Glutamatergic neuron (in vitro differentiated cells): ENCODE measurements around the gene SGCD. TPM values are rescaled to one million over a fixed set of nuclear protein-coding genes. Genes with fewer than 3 reads are reported as not detected.

ENCODE experiments used
- DNase-seq: peaks from one replicate; pipeline ENCODE4 v3.0.0; 2022
- H3K27ac Mint-ChIP-seq: one replicate; pipeline ENCODE4 v1.8.0; 2020; ENCODE audit warnings: mild to moderate bottlenecking, mixed read lengths, inconsistent platforms; ENCODE audit not compliant: unreplicated experiment
- H3K27me3 Mint-ChIP-seq: one replicate; pipeline ENCODE4 v1.8.0; 2020; ENCODE audit warnings: mild to moderate bottlenecking, moderate library complexity, mixed read lengths, inconsistent platforms; ENCODE audit not compliant: unreplicated experiment
- H3K36me3 Mint-ChIP-seq: one replicate; pipeline ENCODE4 v1.8.0; 2020; ENCODE audit warnings: mild to moderate bottlenecking, mixed read lengths, inconsistent platforms; ENCODE audit not compliant: unreplicated experiment
- H3K4me1 Mint-ChIP-seq: one replicate; pipeline ENCODE4 v1.8.0; 2020; ENCODE audit warnings: mild to moderate bottlenecking, low read depth, mixed read lengths, inconsistent platforms; ENCODE audit not compliant: unreplicated experiment
- H3K4me3 Mint-ChIP-seq: one replicate; pipeline ENCODE4 v1.8.0; 2020; ENCODE audit warnings: mild to moderate bottlenecking, mixed read lengths, inconsistent platforms; ENCODE audit not compliant: unreplicated experiment
- H3K9me3 Mint-ChIP-seq: one replicate; pipeline ENCODE4 v1.8.0; 2020; ENCODE audit warnings: mild to moderate bottlenecking, moderate library complexity, mixed read lengths, inconsistent platforms; ENCODE audit not compliant: unreplicated experiment
- CTCF ChIP-seq: fragments of 200-600 bp; sonication (generic); IDR thresholded peaks from one replicate; pipeline ENCODE4 v1.5.0; 2021; ENCODE audit not compliant: partially characterized antibody, unreplicated experiment
- total RNA-seq: library from RNA; stranded (reverse); fragmentation: NEBNext Ultra II Directional; extraction: Animal tissue kit (Norgen Biotek cat#: 25700); gene quantifications from one replicate; pipeline ENCODE4 v1.2.1, GENCODE V29; 2021; ENCODE audit not compliant: unreplicated experiment

The SGCD gene
- total RNA-seq, 1 donor from 2014 or later: 0.20 TPM

- peaks cover 2% of the 10 kb centered on the region for H3K9me3 Mint-ChIP-seq
- no peak for TF ChIP-seq CTCF
- H3K4me1 Mint-ChIP-seq: no peaks in the 10 kb centered on the region
- H3K4me3 Mint-ChIP-seq: no peak overlapping the region
- no peaks in the 10 kb centered on the region for H3K36me3 Mint-ChIP-seq
- DNase-seq: no peak
- H3K27ac Mint-ChIP-seq: no peak overlapping the region
- no peaks in the 10 kb centered on the region for H3K27me3 Mint-ChIP-seq
Measured at GRCh38 chr5:156526081-156526925, 199.3 kb downstream of the SGCD start.

- no peak overlapping the region for H3K4me3 Mint-ChIP-seq
- H3K4me1 Mint-ChIP-seq: no peaks in the 10 kb centered on the region
- peaks cover 2% of the 10 kb centered on the region for H3K9me3 Mint-ChIP-seq
- no peak for TF ChIP-seq CTCF
- H3K36me3 Mint-ChIP-seq: no peaks in the 10 kb centered on the region
- DNase-seq: no peak
- H3K27ac Mint-ChIP-seq: no peak overlapping the region
- no peaks in the 10 kb centered on the region for H3K27me3 Mint-ChIP-seq
Measured at GRCh38 chr5:156527611-156528010, 200.6 kb downstream of the SGCD start.

GRCh38 chr5:156528673-156529072 is 201.7 kb downstream of the SGCD start:
- no peaks in the 10 kb centered on the region for H3K36me3 Mint-ChIP-seq
- H3K4me1 Mint-ChIP-seq: no peaks in the 10 kb centered on the region
- H3K27ac Mint-ChIP-seq: no peak overlapping the region
- H3K9me3 Mint-ChIP-seq: peaks cover 2% of the 10 kb centered on the region
- no peak overlapping the region for H3K4me3 Mint-ChIP-seq
- TF ChIP-seq CTCF: no peak
- H3K27me3 Mint-ChIP-seq: no peaks in the 10 kb centered on the region
- no peak for DNase-seq

DNA sequence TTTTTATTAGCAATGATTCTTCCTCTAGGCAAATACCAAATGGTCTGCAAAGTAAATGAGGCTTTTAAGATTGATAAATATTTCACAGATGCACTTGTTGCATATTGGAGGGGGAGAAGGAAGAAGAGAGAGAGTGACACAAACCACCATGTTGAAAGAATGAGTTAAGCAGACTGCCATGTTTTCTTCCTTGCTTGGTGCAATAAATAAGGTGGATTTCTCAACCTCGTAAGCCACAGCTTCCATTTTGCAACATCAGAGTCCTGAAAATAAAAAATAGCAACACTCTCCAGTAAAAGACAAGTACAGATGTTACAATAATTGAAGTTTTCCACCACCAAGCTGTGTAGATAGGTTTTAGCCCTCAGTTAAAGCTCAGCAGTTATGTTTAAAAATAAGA is 202.9 kb downstream of the SGCD start:
- no peak for TF ChIP-seq CTCF
- no peaks in the 10 kb centered on the region for H3K27me3 Mint-ChIP-seq
- no peak overlapping the region for H3K4me3 Mint-ChIP-seq
- no peak for DNase-seq
- peaks cover 2% of the 10 kb centered on the region for H3K9me3 Mint-ChIP-seq
- no peak overlapping the region for H3K27ac Mint-ChIP-seq
- no peaks in the 10 kb centered on the region for H3K4me1 Mint-ChIP-seq
- no peaks in the 10 kb centered on the region for H3K36me3 Mint-ChIP-seq

GRCh38 chr5:156531199-156531598 is 204.2 kb downstream of the SGCD start:
- H3K27ac Mint-ChIP-seq: no peak overlapping the region
- no peak for TF ChIP-seq CTCF
- no peaks in the 10 kb centered on the region for H3K4me1 Mint-ChIP-seq
- no peak overlapping the region for H3K4me3 Mint-ChIP-seq
- H3K9me3 Mint-ChIP-seq: peaks cover 2% of the 10 kb centered on the region
- H3K27me3 Mint-ChIP-seq: no peaks in the 10 kb centered on the region
- no peaks in the 10 kb centered on the region for H3K36me3 Mint-ChIP-seq
- no peak for DNase-seq
